Stimulated activated CD4-positive, alpha-beta T cell treated with anti-CD3 and anti-CD28 coated beads, Interleukin-1b, Interleukin-23, amount 100 ng/mL, for 4 hours (primary cell): ENCODE data around the gene EGR4.

Source experiments
- DNase-seq, 2 donors: peaks; one replicate each; pipeline ENCODE4 v3.0.0-alpha.2; 2020; ENCODE audit warnings: low read depth in 2 of 2

EGR4 gene

GRCh38 chr2:73293534-73294171 lies at the start of gene EGR4:
Gene EGR4 (minus strand): TSS chr2:73293548. CDS start chr2:73293317, 231 bp downstream.
- peak; percentile 78 to 80 for DNase-seq

- no peak for DNase-seq
Observed at GRCh38 chr2:73341039-73341438, 47.7 kb upstream of the EGR4 start.

- DNase-seq, result no peak
Observed at GRCh38 chr2:73339201-73339600, 45.9 kb upstream of the EGR4 start.

GRCh38 chr2:73337828-73338227 lies 44.5 kb upstream of the EGR4 start:
- DNase-seq, result no peak

- no peak for DNase-seq
Observed at GRCh38 chr2:73334620-73335019, 41.3 kb upstream of the EGR4 start.

GRCh38 chr2:73334045-73334444 lies 40.7 kb upstream of the EGR4 start:
- no peak for DNase-seq

- no peak for DNase-seq
Observed at GRCh38 chr2:73333564-73333963, 40.2 kb upstream of the EGR4 start.

GRCh38 chr2:73324126-73324725 lies 30.9 kb upstream of the EGR4 start:
- DNase-seq, result no peak

- DNase-seq, result no peak
Observed at GRCh38 chr2:73323551-73323950, 30.2 kb upstream of the EGR4 start.

- no peak for DNase-seq
Observed at GRCh38 chr2:73314441-73314840, 21.1 kb upstream of the EGR4 start.

GRCh38 chr2:73307720-73308119 lies 14.4 kb upstream of the EGR4 start:
- no peak for DNase-seq

GRCh38 chr2:73301636-73302035 lies 8.3 kb upstream of the EGR4 start:
- DNase-seq, result no peak

- DNase-seq, result no peak
Observed at GRCh38 chr2:73300926-73301325, 7.6 kb upstream of the EGR4 start.

- no peak for DNase-seq
Observed at GRCh38 chr2:73297586-73297985, 4.2 kb upstream of the EGR4 start.

- DNase-seq, result no peak
Observed at GRCh38 chr2:73297151-73297559, 3.8 kb upstream of the EGR4 start.

- no peak for DNase-seq
Observed at GRCh38 chr2:73295751-73296400, 2.5 kb upstream of the EGR4 start.

- DNase-seq, result no peak
Observed at GRCh38 chr2:73294239-73294638, 891 bp upstream of the EGR4 start.

GRCh38 chr2:73292906-73293533 lies 328 bp downstream of the EGR4 start:
- peak in 1 of 2 donors; percentile 4 for DNase-seq

- DNase-seq, result no peak
Observed at GRCh38 chr2:73292316-73292905, 937 bp downstream of the EGR4 start.

- DNase-seq, result no peak
Observed at GRCh38 chr2:73291461-73292315, 1.7 kb downstream of the EGR4 start.

GRCh38 chr2:73291093-73291460 lies 2.3 kb downstream of the EGR4 start:
- peak; percentile 39 to 58 for DNase-seq
